HEK293T (cell line): Measurements from ENCODE around the gene UCHL3.

Source experiments
- CTCF ChIA-PET: fragments of 350-600 bp; formaldehyde crosslinking; extraction: SDS; loops from one replicate; lab custom pipeline; 2021; ENCODE audit warnings: antibody characterized with exemption, inconsistent platforms; lab: Yijun Ruan, JAX
- POLR2A ChIA-PET: fragments of 350-600 bp; formaldehyde crosslinking; extraction: SDS; loops from one replicate; lab custom pipeline; 2020; ENCODE audit warnings: antibody characterized with exemption, inconsistent platforms; lab: Yijun Ruan, JAX
- DNase-seq: peaks from one replicate; pipeline ENCODE4 v3.0.0; 2012; ENCODE audit warnings: mixed read lengths; ENCODE audit errors: extremely low spot score
- ARNT ChIP-seq: fragments of 450-650 bp; IDR thresholded peaks from 2 replicates; pipeline ENCODE4 v1.6.1; 2017; ENCODE audit warnings: mild to moderate bottlenecking
- BHLHE40 ChIP-seq: fragments of 450-650 bp; IDR thresholded peaks from 2 replicates; pipeline ENCODE4 v1.6.1; 2016; ENCODE audit warnings: mild to moderate bottlenecking, moderate library complexity, borderline replicate concordance
- CTBP1 ChIP-seq: fragments of 450-650 bp; IDR thresholded peaks from 2 replicates; pipeline ENCODE4 v1.6.1; 2016; ENCODE audit warnings: borderline replicate concordance
- ELF4 ChIP-seq: fragments of 450-650 bp; IDR thresholded peaks from 2 replicates; pipeline ENCODE4 v1.6.1; 2017; ENCODE audit warnings: antibody characterized with exemption
- FOXA1 ChIP-seq: fragments of 450-650 bp; IDR thresholded peaks from 2 replicates; pipeline ENCODE4 v1.6.1; 2016; ENCODE audit warnings: mild to moderate bottlenecking
- FOXK2 ChIP-seq: fragments of 450-650 bp; IDR thresholded peaks from 2 replicates; pipeline ENCODE4 v1.6.1; 2016; ENCODE audit warnings: mild to moderate bottlenecking
- FOXM1 ChIP-seq: fragments of 450-650 bp; IDR thresholded peaks from 2 replicates; pipeline ENCODE4 v1.6.1; 2017; ENCODE audit warnings: mild to moderate bottlenecking, borderline replicate concordance
- HDGF ChIP-seq: fragments of 450-650 bp; IDR thresholded peaks from 2 replicates; pipeline ENCODE4 v1.6.1; 2017; ENCODE audit warnings: antibody characterized with exemption, borderline replicate concordance
- L3MBTL2 ChIP-seq: fragments of 450-650 bp; conservative IDR thresholded peaks from 2 replicates; pipeline ENCODE4 v1.6.1; 2016; ENCODE audit warnings: mild to moderate bottlenecking
- LEF1 ChIP-seq: fragments of 450-650 bp; IDR thresholded peaks from 2 replicates; pipeline ENCODE4 v1.6.1; 2017; ENCODE audit warnings: mild to moderate bottlenecking, borderline replicate concordance
- NFRKB ChIP-seq: fragments of 450-650 bp; IDR thresholded peaks from 2 replicates; pipeline ENCODE4 v1.6.1; 2016; ENCODE audit warnings: mild to moderate bottlenecking, moderate library complexity
- SP1 ChIP-seq: fragments of 450-650 bp; IDR thresholded peaks from 2 replicates; pipeline ENCODE4 v1.6.1; 2017
- SUZ12 ChIP-seq: fragments of 450-650 bp; IDR thresholded peaks from 2 replicates; pipeline ENCODE4 v1.6.1; 2016; ENCODE audit warnings: mild to moderate bottlenecking
- TARDBP ChIP-seq: fragments of 450-650 bp; IDR thresholded peaks from 2 replicates; pipeline ENCODE4 v1.6.1; 2016
- ZNF384 ChIP-seq: fragments of 450-650 bp; IDR thresholded peaks from 2 replicates; pipeline ENCODE4 v1.6.1; 2016
- TF ChIP-seq, protein P1 (sequence below): fragments of 450-650 bp; IDR thresholded peaks from 2 replicates; pipeline ENCODE4 v1.6.1; 2016

Gene UCHL3

DNA sequence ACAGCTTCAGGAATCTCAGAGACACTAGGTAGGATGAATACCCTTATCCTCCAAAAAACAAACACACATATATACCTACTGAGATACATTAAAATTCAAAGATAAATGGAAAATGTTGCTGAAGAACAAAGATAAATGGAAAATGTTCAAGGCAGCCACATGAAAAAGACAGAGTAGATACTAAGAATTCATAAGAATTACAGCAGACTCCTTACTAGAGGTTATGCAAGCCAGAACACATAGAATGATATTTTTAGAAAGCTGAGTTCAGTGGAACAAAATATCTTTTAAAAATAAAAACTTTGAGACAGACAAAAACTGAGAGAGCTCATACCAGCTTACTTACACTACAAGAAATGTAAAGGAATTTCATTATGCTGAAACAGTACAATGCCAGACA lies 35.6 kb downstream of the UCHL3 start:
- no peak for DNase-seq
- TF ChIP-seq FOXM1 (no peak), ARNT (no peak), FOXA1 (no peak), CTBP1 (no peak), ZNF384 (no peak), TARDBP (no peak), BHLHE40 (no peak), FOXK2 (no peak), NFRKB (no peak), L3MBTL2 (no peak), ELF4 (no peak)
- CTCF ChIA-PET, result no interaction called here
- POLR2A ChIA-PET, result no interaction called here

DNA sequence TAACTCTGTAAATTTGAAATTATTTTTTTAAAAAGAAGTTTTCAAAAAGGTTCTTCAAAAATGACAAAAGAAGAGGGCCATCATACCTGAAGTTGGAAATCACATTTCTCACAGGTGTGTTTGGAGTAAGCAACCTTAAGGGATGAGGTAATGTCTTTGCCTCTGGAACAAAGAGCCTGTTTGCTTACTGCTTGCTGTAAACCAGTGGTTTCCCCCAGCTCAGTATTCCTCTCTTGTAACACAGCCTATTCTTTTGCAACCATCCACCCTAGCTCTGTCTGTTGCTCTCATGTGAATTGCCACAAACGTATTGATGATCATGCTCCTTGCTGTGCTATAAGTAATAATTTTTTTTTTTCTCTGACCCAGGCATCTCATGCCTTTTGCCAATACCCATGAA lies 38.1 kb downstream of the UCHL3 start:
- CTCF ChIA-PET, result no interaction called here
- POLR2A ChIA-PET, result no interaction called here
- no peak for DNase-seq
- no peak for TF ChIP-seq ELF4
- TF ChIP-seq FOXA1, result no peak
- no peak for TF ChIP-seq ZNF384
- TF ChIP-seq HDGF, result no peak
- TF ChIP-seq CTBP1, result no peak
- no peak for TF ChIP-seq SUZ12
- TF ChIP-seq LEF1, result no peak
- TF ChIP-seq SP1, result no peak
- TF ChIP-seq BHLHE40, result no peak
- no peak for TF ChIP-seq FOXM1

DNA sequence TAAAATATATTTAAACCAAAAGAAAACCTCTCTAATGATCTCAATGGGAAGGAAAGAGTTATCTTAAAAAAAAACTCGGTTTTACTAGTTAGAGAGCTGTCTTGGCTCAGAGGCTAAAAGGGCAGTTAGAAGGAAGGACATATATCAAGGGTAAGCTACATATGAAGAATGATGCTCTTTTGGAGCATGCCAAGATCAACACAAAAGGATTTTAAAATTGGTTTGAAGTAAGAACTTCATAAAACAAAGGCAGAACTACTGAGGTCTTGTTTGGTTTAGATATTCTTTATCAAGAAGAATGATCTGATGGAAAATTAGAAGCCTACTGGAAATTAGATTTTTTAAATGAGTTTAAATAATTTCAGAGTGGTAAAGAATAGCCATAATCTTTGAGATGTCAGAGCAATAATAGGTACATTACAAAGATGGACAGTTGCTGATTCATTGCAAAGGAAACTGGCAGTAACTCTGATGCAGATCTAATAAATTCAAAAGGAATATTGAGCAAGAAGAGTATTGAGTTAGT lies 47.1 kb downstream of the UCHL3 start:
- TF ChIP-seq LEF1, result no peak
- TF ChIP-seq FOXM1, result no peak
- TF ChIP-seq SUZ12, result no peak
- no peak for TF ChIP-seq SP1
- TF ChIP-seq, protein P1, sequence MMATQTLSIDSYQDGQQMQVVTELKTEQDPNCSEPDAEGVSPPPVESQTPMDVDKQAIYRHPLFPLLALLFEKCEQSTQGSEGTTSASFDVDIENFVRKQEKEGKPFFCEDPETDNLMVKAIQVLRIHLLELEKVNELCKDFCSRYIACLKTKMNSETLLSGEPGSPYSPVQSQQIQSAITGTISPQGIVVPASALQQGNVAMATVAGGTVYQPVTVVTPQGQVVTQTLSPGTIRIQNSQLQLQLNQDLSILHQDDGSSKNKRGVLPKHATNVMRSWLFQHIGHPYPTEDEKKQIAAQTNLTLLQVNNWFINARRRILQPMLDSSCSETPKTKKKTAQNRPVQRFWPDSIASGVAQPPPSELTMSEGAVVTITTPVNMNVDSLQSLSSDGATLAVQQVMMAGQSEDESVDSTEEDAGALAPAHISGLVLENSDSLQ, result no peak
- no peak for TF ChIP-seq CTBP1
- no peak for TF ChIP-seq HDGF
- TF ChIP-seq L3MBTL2, result no peak
- TF ChIP-seq FOXA1, result no peak
- no peak for TF ChIP-seq FOXK2
- TF ChIP-seq BHLHE40, result no peak
- no peak for TF ChIP-seq TARDBP
- no peak for TF ChIP-seq ZNF384
- TF ChIP-seq ARNT, result no peak
- TF ChIP-seq NFRKB, result no peak
- no peak for TF ChIP-seq ELF4
- no peak for DNase-seq
- CTCF ChIA-PET, result no interaction called here

DNA sequence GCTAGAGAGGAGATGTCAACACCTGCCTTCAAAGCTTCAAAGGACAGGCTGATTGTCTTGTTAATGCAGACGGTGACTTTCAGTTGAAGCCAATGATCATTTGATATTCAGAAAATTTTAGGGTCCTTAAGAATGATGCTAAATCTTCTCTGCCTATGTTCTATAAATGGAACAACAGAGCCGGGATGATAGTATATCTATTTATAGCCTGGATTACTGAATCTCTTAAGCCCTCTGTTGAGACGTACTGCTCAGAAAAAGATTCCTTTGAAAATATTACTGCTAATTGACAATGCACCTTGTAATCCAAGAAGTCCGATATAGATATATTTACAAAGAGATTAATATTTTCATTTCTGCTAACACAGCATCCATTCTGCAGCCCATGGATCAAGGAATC lies 50.8 kb downstream of the UCHL3 start:
- TF ChIP-seq SUZ12 (no peak), ARNT (no peak), ZNF384 (no peak)
- ChIA-PET CTCF (no interaction called here), POLR2A (interaction anchor here (0.6 kb wide), 1 partner anchor 708 kb away, joined by 3 read pairs; no protein-coding TSS in a partner anchor)
- DNase-seq, result no peak

More for the DNA sequence above, 47.1 kb downstream of the UCHL3 start:
- POLR2A ChIA-PET, result no interaction called here

DNA sequence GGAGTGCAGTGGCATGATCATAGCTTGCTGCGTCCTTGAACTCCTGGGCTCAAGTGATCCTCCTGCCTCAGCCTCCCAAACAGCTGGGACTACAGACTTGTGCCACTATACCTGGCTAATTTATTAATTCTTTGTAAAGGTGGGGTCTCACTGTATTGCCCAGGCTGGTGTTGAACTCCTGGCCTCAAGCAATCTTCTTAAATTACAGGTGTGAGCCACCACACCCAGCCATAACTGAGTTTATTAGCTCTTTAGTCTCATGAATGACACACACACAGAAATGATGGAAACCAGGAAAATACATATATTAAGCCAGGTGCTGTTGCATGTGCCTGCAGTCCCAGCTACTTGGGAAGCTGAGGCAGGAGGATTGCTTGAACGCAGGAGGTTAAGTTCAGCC lies 53.4 kb downstream of the UCHL3 start:
- ChIA-PET CTCF (no interaction called here), POLR2A (no interaction called here)
- no peak for TF ChIP-seq CTBP1
- no peak for TF ChIP-seq ARNT
- TF ChIP-seq ELF4, result no peak
- TF ChIP-seq LEF1, result no peak
- no peak for TF ChIP-seq ZNF384
- no peak for TF ChIP-seq L3MBTL2
- TF ChIP-seq FOXA1, result no peak
- TF ChIP-seq SP1, result no peak
- no peak for DNase-seq

DNA sequence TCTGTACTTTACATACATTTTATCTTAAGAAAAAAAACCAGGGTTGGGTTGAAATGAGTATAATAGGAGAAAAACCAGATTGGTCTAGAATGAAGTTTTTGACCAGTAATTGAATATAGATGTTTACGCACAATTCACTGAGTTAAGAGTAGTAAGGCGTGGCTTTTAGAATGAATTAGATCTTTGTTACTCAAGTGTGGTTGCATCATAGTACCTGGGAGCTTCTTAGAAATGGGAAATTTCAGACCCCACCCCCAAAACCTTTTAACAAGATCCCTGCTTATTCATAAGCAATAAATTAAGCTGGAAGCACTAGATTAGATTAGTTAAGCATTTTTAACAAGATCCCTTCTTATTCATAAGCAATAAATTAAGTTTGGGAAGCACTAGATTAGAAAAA lies 57.9 kb downstream of the UCHL3 start:
- ChIA-PET POLR2A (no interaction called here), CTCF (no interaction called here)
- DNase-seq, result no peak
- TF ChIP-seq FOXA1 (no peak), ZNF384 (no peak), NFRKB (no peak), LEF1 (no peak), TARDBP (no peak), ELF4 (no peak), FOXM1 (no peak), HDGF (no peak), L3MBTL2 (no peak)
- TF ChIP-seq, protein P1, result no peak

DNA sequence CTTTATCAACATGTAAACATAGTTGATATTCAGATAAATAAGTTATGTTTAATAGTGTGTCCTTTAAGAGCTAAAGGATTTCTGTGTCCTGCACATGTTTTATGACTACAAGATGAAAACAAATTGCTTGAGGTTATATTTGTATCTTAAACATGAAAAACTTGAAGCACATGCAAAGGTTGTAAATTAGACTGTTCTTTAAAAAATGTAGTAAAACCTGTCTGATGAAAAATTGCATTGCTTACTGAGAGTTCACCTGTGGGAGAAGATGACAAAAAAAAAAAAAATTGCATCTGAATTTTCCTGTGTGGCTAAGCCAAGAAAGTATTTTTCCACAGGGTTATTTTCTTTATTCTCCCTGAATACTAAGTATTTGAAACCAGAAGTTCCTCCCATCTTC lies 60.9 kb downstream of the UCHL3 start:
- POLR2A ChIA-PET, result no interaction called here
- no peak for DNase-seq

More for the DNA sequence above, 60.9 kb downstream of the UCHL3 start:
- CTCF ChIA-PET, result no interaction called here
- TF ChIP-seq ELF4 (no peak), NFRKB (no peak), ARNT (no peak), FOXA1 (no peak)
